ENCODE measurements around the gene PYGB.

Gene PYGB

GRCh38 chr20:25282796-25283195, 34.9 kb downstream of the PYGB start:
- DNase-seq (ENCODE audit: low read depth in 2 of 2): no peak

GRCh38 chr20:25283221-25283951, 35.5 kb downstream of the PYGB start:
- DNase-seq (ENCODE audit: low read depth in 2 of 2): no peak

- DNase-seq (ENCODE audit: low read depth in 2 of 2): no peak
Measured at GRCh38 chr20:25284131-25284601, 36.3 kb downstream of the PYGB start.

- DNase-seq (ENCODE audit: low read depth in 2 of 2): no peak
Measured at GRCh38 chr20:25285091-25285647, 37.3 kb downstream of the PYGB start.

GRCh38 chr20:25285856-25286798, 38.2 kb downstream of the PYGB start:
- no peak for DNase-seq (ENCODE audit: low read depth in 2 of 2)

GRCh38 chr20:25286917-25287316, 39.0 kb downstream of the PYGB start:
- no peak for DNase-seq (ENCODE audit: low read depth in 2 of 2)

GRCh38 chr20:25287631-25288290, 39.9 kb downstream of the PYGB start:
- no peak for DNase-seq (ENCODE audit: low read depth in 2 of 2)

GRCh38 chr20:25288291-25289181, 40.7 kb downstream of the PYGB start:
- no peak for DNase-seq (ENCODE audit: low read depth in 2 of 2)

GRCh38 chr20:25289886-25290597, 42.2 kb downstream of the PYGB start:
- DNase-seq (ENCODE audit: low read depth in 2 of 2): no peak

GRCh38 chr20:25290646-25291431, 43.0 kb downstream of the PYGB start:
- DNase-seq (ENCODE audit: low read depth in 2 of 2): no peak

GRCh38 chr20:25291432-25292133, 43.7 kb downstream of the PYGB start:
- DNase-seq (ENCODE audit: low read depth in 2 of 2): no peak

- no peak for DNase-seq (ENCODE audit: low read depth in 2 of 2)
Measured at GRCh38 chr20:25292176-25292891, 44.4 kb downstream of the PYGB start.

- no peak for DNase-seq (ENCODE audit: low read depth in 2 of 2)
Measured at GRCh38 chr20:25293507-25293906, 45.6 kb downstream of the PYGB start.

- no peak for DNase-seq (ENCODE audit: low read depth in 2 of 2)
Measured at GRCh38 chr20:25293910-25294458, 46.1 kb downstream of the PYGB start.

GRCh38 chr20:25294459-25295385, 46.8 kb downstream of the PYGB start:
- peak; percentile 29 to 44 for DNase-seq (ENCODE audit: low read depth in 2 of 2)

GRCh38 chr20:25295386-25296093, 47.7 kb downstream of the PYGB start:
- no peak for DNase-seq (ENCODE audit: low read depth in 2 of 2)
